Activated CD4-positive, alpha-beta memory T cell treated with anti-CD3 and anti-CD28 coated beads for 36 hours (primary cell): Measurements from ENCODE around the gene PDE3B. TPM values are rescaled to one million over a fixed set of nuclear protein-coding genes. Genes with fewer than 3 reads are reported as not detected.
"Not testable (repeated sequence)": the region's sequence is repeated elsewhere in the genome, so short reads cannot be mapped to it uniquely, and the experiment has no call there.

ENCODE experiments used
- CTCF ChIA-PET: fragments of 350-600 bp; sonication (Branson Sonifier 250); formaldehyde crosslinking; loops from one replicate; lab custom pipeline; 2021; ENCODE audit warnings: antibody characterized with exemption, inconsistent platforms; lab: Charles Lee
- POLR2A ChIA-PET: fragments of 350-600 bp; sonication (Branson Sonifier 250); formaldehyde crosslinking; loops from one replicate; lab custom pipeline; 2021; ENCODE audit warnings: antibody characterized with exemption; lab: Charles Lee
- DNase-seq: peaks from one replicate; pipeline ENCODE4 v3.0.0-alpha.2; 2020
- H3K27ac Mint-ChIP-seq: one replicate; pipeline ENCODE4 v1.8.0; 2021; ENCODE audit warnings: mixed read lengths
- H3K27me3 Mint-ChIP-seq: one replicate; pipeline ENCODE4 v1.8.0; 2021; ENCODE audit warnings: mixed read lengths
- H3K36me3 Mint-ChIP-seq: one replicate; pipeline ENCODE4 v1.8.0; 2021; ENCODE audit warnings: mixed read lengths
- H3K4me1 Mint-ChIP-seq: one replicate; pipeline ENCODE4 v1.8.0; 2021; ENCODE audit warnings: low read depth, mixed read lengths
- H3K4me3 Mint-ChIP-seq: one replicate; pipeline ENCODE4 v1.8.0; 2021; ENCODE audit warnings: mild to moderate bottlenecking, mixed read lengths
- H3K9me3 Mint-ChIP-seq: one replicate; pipeline ENCODE4 v1.8.0; 2021; ENCODE audit warnings: mixed read lengths
- intact Hi-C: fragments of 100-400 bp; cut with micrococcal nuclease; formaldehyde crosslinking; loops from one replicate; pipeline ENCODE4 v1.15.1; 2023
- total RNA-seq, 2 experiments: library from RNA; stranded (reverse); gene quantifications; one replicate each; pipeline ENCODE4 v1.2.3, GENCODE V29; 2021

PDE3B gene
- total RNA-seq, 2 experiments from 2014 or later, result 21.6 to 21.8 TPM

- POLR2A ChIA-PET, result no interaction called here
- peaks cover 23% of the 10 kb centered on the region for H3K36me3 Mint-ChIP-seq
Observed at GRCh38 chr11:14873632-14874031, 230.0 kb downstream of the PDE3B start.

GRCh38 chr11:14875163-14875562, 231.6 kb downstream of the PDE3B start:
- Mint-ChIP-seq H3K4me3 (no peak overlapping the region), H3K36me3 (peaks cover 32% of the 10 kb centered on the region), H3K9me3 (no peaks in the 10 kb centered on the region), H3K27me3 (no peaks in the 10 kb centered on the region), H3K4me1 (peaks cover 5% of the 10 kb centered on the region), H3K27ac (no peak overlapping the region)
- ChIA-PET POLR2A (no interaction called here), CTCF (interaction anchor here (0.6 to 1.1 kb wide), 2 partner anchors 33 to 567 kb away, joined by 3 read pairs; no protein-coding TSS in a partner anchor)
- no peak for DNase-seq
- intact Hi-C loops, result no loop called here

More at GRCh38 chr11:14873632-14874031, 230.0 kb downstream of the PDE3B start:
- H3K27me3 Mint-ChIP-seq, result no peaks in the 10 kb centered on the region
- H3K27ac Mint-ChIP-seq, result no peak overlapping the region
- peaks cover 5% of the 10 kb centered on the region for H3K4me1 Mint-ChIP-seq
- no peak for DNase-seq
- H3K4me3 Mint-ChIP-seq, result no peak overlapping the region
- CTCF ChIA-PET, result no interaction called here
- no peaks in the 10 kb centered on the region for H3K9me3 Mint-ChIP-seq
- intact Hi-C loops, result no loop called here

- Mint-ChIP-seq H3K9me3 (peaks cover 7% of the 10 kb centered on the region), H3K27me3 (no peaks in the 10 kb centered on the region), H3K4me3 (no peak overlapping the region), H3K27ac (no peak overlapping the region), H3K36me3 (peaks cover 43% of the 10 kb centered on the region), H3K4me1 (peaks cover 13% of the 10 kb centered on the region)
- DNase-seq, result no peak
- CTCF ChIA-PET, result interaction anchor here (1.3 kb wide), 1 partner anchor 25 kb away, joined by 4 read pairs; no protein-coding TSS in a partner anchor
- POLR2A ChIA-PET, result no interaction called here
- intact Hi-C loops, result no loop called here
Observed at GRCh38 chr11:14881576-14882193, 238.1 kb downstream of the PDE3B start.

- POLR2A ChIA-PET, result no interaction called here
- Mint-ChIP-seq H3K9me3 (peaks cover 7% of the 10 kb centered on the region), H3K36me3 (peaks cover 43% of the 10 kb centered on the region), H3K4me1 (peaks cover 18% of the 10 kb centered on the region), H3K27me3 (no peaks in the 10 kb centered on the region), H3K27ac (no peak overlapping the region), H3K4me3 (no peak overlapping the region)
- CTCF ChIA-PET, result interaction anchor here (1.3 kb wide), 1 partner anchor 25 kb away, joined by 4 read pairs; no protein-coding TSS in a partner anchor
- intact Hi-C loops, result no loop called here
- DNase-seq, result no peak
Observed at GRCh38 chr11:14882196-14882595, 238.6 kb downstream of the PDE3B start.

GRCh38 chr11:14883683-14884082, 240.1 kb downstream of the PDE3B start:
- H3K27ac Mint-ChIP-seq, DNase-seq, H3K27me3 Mint-ChIP-seq, H3K4me3 Mint-ChIP-seq, intact Hi-C loops, CTCF ChIA-PET, H3K9me3 Mint-ChIP-seq, POLR2A ChIA-PET: not testable (repeated sequence)
- H3K36me3 Mint-ChIP-seq, result peaks cover 35% of the 10 kb centered on the region
- peaks cover 28% of the 10 kb centered on the region for H3K4me1 Mint-ChIP-seq

GRCh38 chr11:14884667-14885273, 241.2 kb downstream of the PDE3B start:
- CTCF ChIA-PET, result interaction anchor here (0.6 to 1.2 kb wide), 3 partner anchors 21 to 298 kb away, joined by 3 to 4 read pairs (median 3); no protein-coding TSS in a partner anchor
- H3K36me3 Mint-ChIP-seq, result peaks cover 30% of the 10 kb centered on the region

GRCh38 chr11:14886513-14886912, 242.9 kb downstream of the PDE3B start:
- H3K27me3 Mint-ChIP-seq, result no peaks in the 10 kb centered on the region
- POLR2A ChIA-PET, result interaction anchor here (1.0 kb wide), 1 partner anchor 396 kb away, joined by 3 read pairs; no protein-coding TSS in a partner anchor
- no peak for DNase-seq
- H3K4me3 Mint-ChIP-seq, result no peak overlapping the region
- H3K4me1 Mint-ChIP-seq, result peaks cover 44% of the 10 kb centered on the region
- intact Hi-C loops, result no loop called here
- H3K36me3 Mint-ChIP-seq, result peaks cover 27% of the 10 kb centered on the region
- CTCF ChIA-PET, result interaction anchor here (1.3 to 1.8 kb wide), 2 partner anchors 18 to 21 kb away, joined by 4 to 9 read pairs; no protein-coding TSS in a partner anchor
- H3K9me3 Mint-ChIP-seq, result peaks cover 7% of the 10 kb centered on the region
- no peak overlapping the region for H3K27ac Mint-ChIP-seq

More at GRCh38 chr11:14884667-14885273, 241.2 kb downstream of the PDE3B start:
- no peak overlapping the region for H3K4me3 Mint-ChIP-seq
- POLR2A ChIA-PET, result no interaction called here
- intact Hi-C loops, result no loop called here
- H3K27ac Mint-ChIP-seq, result no peak overlapping the region
- peaks cover 35% of the 10 kb centered on the region for H3K4me1 Mint-ChIP-seq
- no peaks in the 10 kb centered on the region for H3K27me3 Mint-ChIP-seq
- no peak for DNase-seq
- peaks cover 7% of the 10 kb centered on the region for H3K9me3 Mint-ChIP-seq

GRCh38 chr11:14891143-14892035, 247.8 kb downstream of the PDE3B start:
- Mint-ChIP-seq H3K27me3 (no peaks in the 10 kb centered on the region), H3K27ac (peak overlapping the region; percentile 100), H3K36me3 (peaks cover 10% of the 10 kb centered on the region), H3K4me1 (peaks cover 54% of the 10 kb centered on the region), H3K4me3 (peak overlapping the region; percentile 93), H3K9me3 (no peaks in the 10 kb centered on the region)
- peak; percentile 95 for DNase-seq
- POLR2A ChIA-PET, result interaction anchor here (0.6 to 2.6 kb wide), 10 partner anchors 9 to 391 kb away, joined by 3 to 29 read pairs (median 4); partner anchors contain the start of genes PDE3B and PSMA1
- CTCF ChIA-PET, result interaction anchor here (0.6 to 7.9 kb wide), 16 partner anchors 11 to 374 kb away, joined by 3 to 140 read pairs (median 4); partner anchors contain the start of genes PDE3B and PSMA1
- intact Hi-C loops, result loop anchor here (1.0 to 10.0 kb wide), 12 partner anchors 14 to 1847 kb away; partner anchors contain the start of genes C11orf58, PSMA1 and RRAS2

- intact Hi-C loops, result loop anchor here (1.0 to 10.0 kb wide), 3 partner anchors 13 to 537 kb away; partner anchors contain the start of gene RRAS2
- POLR2A ChIA-PET, result interaction anchor here (0.6 to 2.6 kb wide), 10 partner anchors 8 to 391 kb away, joined by 3 to 29 read pairs (median 4); partner anchors contain the start of genes PDE3B and PSMA1
- peak within 1 kb of the TSS; percentile 100 for H3K27ac Mint-ChIP-seq
- no peaks in the 10 kb centered on the region for H3K27me3 Mint-ChIP-seq
- DNase-seq, result peak; percentile 95
- CTCF ChIA-PET, result interaction anchor here (0.7 to 7.9 kb wide), 14 partner anchors 10 to 374 kb away, joined by 3 to 140 read pairs (median 4); partner anchors contain the start of genes PDE3B and PSMA1
- no peaks in the 10 kb centered on the region for H3K9me3 Mint-ChIP-seq
- H3K4me3 Mint-ChIP-seq, result peak within 1 kb of the TSS; percentile 93
- H3K36me3 Mint-ChIP-seq, result peaks cover 10% of the 10 kb centered on the region
- peaks cover 47% of the 10 kb centered on the region for H3K4me1 Mint-ChIP-seq
Observed at GRCh38 chr11:14892036-14892556, 248.5 kb downstream of the PDE3B start, which contains the start of gene CYP2R1. Gene CYP2R1, minus strand, starts transcription at chr11:14892231. Its CDS starts 26 bp downstream, at chr11:14892205.

GRCh38 chr11:14892577-14892976, 249.0 kb downstream of the PDE3B start:
- Mint-ChIP-seq H3K4me1 (peaks cover 44% of the 10 kb centered on the region), H3K36me3 (peaks cover 10% of the 10 kb centered on the region), H3K27ac (peak overlapping the region; percentile 75), H3K27me3 (no peaks in the 10 kb centered on the region), H3K9me3 (no peaks in the 10 kb centered on the region), H3K4me3 (peak overlapping the region; percentile 84)
- ChIA-PET CTCF (interaction anchor here (0.9 to 7.9 kb wide), 9 partner anchors 10 to 375 kb away, joined by 3 to 140 read pairs (median 4); partner anchors contain the start of gene PSMA1), POLR2A (interaction anchor here (1.1 to 2.6 kb wide), 6 partner anchors 10 to 373 kb away, joined by 3 to 29 read pairs (median 8); partner anchors contain the start of genes PDE3B and PSMA1)
- intact Hi-C loops, result loop anchor here (1.0 to 10.0 kb wide), 3 partner anchors 13 to 538 kb away; partner anchors contain the start of gene RRAS2
- no peak for DNase-seq
